NCI-H748 (cell line): ENCODE measurements around the gene ASB2.

ENCODE experiments used
- DNase-seq: peaks from one replicate; lab custom pipeline; 2025; ENCODE audit not compliant: unreplicated experiment; lab: John Stamatoyannopoulos, UW

The ASB2 gene, protein sequence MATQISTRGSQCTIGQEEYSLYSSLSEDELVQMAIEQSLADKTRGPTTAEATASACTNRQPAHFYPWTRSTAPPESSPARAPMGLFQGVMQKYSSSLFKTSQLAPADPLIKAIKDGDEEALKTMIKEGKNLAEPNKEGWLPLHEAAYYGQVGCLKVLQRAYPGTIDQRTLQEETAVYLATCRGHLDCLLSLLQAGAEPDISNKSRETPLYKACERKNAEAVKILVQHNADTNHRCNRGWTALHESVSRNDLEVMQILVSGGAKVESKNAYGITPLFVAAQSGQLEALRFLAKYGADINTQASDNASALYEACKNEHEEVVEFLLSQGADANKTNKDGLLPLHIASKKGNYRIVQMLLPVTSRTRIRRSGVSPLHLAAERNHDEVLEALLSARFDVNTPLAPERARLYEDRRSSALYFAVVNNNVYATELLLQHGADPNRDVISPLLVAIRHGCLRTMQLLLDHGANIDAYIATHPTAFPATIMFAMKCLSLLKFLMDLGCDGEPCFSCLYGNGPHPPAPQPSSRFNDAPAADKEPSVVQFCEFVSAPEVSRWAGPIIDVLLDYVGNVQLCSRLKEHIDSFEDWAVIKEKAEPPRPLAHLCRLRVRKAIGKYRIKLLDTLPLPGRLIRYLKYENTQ

GRCh38 chr14:93976477-93977057, at the start of gene ASB2:
Gene ASB2, minus strand, starts transcription at chr14:93976570. Its CDS starts 12,031 bp downstream, at chr14:93964539.
- no peak for DNase-seq

DNA sequence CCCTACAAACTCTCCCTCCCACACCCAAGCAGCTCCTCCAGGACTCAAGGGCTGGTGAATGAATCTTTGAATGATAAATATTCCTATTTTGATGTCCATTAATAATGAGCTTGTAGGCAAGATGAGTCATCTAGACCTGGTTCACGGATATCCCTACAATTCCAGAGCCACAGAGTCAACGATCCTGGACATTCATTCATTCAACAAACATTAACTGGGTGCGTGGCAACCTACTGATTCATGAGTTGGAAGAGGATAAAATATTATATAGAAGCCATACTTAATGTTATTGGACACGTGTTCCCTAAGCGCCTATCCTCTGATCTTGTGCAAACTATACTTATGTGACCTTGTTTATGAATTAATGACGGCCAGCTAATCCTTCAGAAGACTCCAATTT, 49.4 kb upstream of the ASB2 start:
- no peak for DNase-seq

- no peak for DNase-seq
Observed at GRCh38 chr14:94024549-94024948, 48.2 kb upstream of the ASB2 start.

GRCh38 chr14:94022532-94023411, 46.4 kb upstream of the ASB2 start:
- no peak for DNase-seq

DNA sequence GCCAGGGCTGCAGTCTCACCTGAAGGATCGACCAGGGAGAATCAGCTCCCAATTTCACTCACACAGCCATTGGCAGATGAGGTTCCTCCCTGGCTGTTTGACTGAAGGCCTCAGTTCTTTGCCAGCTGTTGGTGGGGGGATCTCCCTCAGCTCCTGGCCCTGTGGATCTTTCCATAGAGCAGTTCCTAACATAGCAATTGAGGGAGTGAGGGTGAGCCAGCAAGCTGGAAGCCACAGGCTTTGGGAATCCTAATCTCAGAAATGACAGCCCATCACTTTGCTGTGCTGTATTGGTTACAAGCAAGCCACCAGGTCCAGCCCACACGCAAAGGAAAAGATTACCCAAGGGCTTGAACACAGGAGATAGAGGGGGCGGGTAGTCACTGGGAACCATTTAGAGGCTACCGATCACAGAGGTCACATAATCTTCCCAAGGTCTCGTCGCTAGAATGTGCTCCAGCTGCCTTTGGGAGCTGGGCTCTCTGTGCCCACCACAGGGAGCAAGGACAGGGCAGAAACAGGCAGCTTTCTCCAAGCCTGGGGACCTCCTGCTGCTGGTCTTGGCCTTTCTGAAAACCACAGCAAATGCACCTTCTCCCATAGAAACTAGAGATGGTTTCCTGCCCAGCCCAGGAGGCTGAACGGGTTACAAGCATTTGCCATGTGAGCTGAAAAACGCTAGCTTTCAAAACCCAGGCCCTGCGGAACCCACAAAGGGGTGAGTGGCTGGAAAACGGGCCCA, 45.2 kb upstream of the ASB2 start:
- DNase-seq, result no peak

DNA sequence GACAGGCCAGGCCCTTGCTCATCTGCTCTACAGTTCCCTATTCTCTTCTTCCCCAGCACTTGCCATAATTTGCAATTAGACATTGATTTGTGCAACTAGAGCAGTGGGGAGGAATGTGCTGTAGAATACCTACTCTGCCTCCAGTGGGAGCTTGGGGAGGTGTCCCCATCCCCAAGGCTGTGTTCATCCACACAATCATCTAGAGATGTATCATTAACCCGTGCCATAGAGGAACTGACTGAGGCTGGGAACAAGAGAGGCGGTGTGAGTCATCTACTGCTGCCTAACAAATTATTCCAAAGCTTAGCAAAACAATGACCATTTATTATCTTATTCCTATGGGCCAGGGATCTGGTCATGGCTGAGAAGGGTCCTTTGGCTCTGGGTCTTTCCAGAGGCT, 44.6 kb upstream of the ASB2 start:
- DNase-seq, result no peak

DNA sequence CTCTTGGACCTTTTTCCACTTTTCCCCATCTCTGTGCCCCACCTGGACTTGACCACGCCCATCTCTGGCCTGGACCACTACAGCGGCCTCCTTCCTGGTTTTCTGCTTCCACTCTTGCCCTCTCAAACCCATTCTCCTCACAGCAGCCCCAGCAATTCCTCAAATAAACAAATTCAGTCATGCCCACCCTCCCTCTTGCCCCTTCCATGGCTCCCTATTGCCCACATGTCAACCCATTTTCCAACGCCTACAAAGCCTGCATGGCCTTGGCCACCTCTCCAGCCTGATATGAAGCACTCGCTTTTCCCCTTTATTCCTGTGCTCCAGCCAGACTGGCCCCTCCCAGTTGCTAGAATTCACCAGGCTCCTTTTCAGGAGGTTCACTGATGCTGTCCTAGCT, 43.9 kb upstream of the ASB2 start:
- no peak for DNase-seq

- peak; percentile 24 for DNase-seq
Observed at GRCh38 chr14:94019329-94019728, 43.0 kb upstream of the ASB2 start.

GRCh38 chr14:94018308-94018707, 41.9 kb upstream of the ASB2 start:
- no peak for DNase-seq

DNA sequence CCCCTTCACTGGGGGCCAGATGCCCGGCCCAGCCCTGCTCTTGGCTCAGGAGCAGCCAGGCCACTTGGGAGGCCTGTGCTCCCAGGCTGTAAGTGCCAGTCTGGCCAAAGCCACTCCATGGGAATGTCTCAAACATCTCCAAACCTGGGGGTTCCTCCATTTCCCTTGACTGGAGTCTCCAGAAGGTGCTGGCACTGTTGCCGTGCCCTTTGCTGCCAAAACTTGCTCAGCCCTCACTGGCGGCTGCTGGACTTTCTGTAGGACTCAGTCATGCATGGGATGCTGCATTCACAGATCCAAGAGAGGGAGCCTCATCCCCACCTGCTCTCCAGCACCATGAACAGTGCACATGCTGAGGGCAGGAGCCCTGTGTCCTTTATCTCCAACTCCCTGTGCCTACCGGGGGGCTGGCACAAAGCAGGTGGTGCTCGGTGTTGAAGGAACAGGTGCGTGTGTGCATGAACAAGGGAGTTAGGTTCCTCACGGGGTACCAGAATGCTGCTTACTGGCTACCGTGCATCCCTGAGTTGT, 40.1 kb upstream of the ASB2 start:
- DNase-seq, result no peak

DNA sequence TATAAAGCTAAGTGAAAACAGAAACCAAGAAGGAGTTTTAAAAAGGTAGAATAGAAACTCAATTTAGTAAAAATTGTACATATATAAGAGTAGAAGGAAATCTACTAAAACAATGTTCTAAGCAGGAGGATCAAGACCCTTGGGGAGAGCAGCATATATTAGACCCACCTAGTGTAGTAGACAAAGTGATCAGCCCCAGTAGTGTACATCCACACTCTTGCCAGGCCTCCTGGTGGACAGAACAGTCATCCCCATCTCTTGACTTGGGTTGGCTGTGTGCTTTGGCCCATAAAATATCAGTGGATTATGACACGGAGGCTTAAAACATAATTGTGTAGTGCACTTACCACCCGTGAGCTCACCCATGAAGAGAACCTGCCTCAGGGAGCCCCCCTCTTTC, 38.9 kb upstream of the ASB2 start:
- DNase-seq, result no peak

DNA sequence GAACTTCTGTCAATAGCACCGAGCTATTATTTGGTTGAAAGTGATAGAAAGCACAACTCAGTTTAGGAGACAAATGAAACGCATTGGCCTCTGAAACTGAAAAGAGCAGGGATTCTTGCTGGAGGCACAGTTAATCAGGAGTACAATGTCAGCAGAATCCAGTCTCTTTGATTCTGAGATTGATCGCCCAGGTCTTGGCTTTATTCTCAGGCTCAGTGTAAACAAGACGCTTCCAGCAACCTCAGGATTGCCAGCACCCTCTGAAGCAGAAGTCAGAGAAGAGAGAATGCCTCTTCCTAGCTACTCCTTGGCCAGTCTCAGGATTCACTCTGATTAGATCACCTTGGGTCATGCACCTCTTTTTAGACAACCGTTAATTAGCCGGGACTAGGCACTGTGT, 38.0 kb upstream of the ASB2 start:
- no peak for DNase-seq

DNA sequence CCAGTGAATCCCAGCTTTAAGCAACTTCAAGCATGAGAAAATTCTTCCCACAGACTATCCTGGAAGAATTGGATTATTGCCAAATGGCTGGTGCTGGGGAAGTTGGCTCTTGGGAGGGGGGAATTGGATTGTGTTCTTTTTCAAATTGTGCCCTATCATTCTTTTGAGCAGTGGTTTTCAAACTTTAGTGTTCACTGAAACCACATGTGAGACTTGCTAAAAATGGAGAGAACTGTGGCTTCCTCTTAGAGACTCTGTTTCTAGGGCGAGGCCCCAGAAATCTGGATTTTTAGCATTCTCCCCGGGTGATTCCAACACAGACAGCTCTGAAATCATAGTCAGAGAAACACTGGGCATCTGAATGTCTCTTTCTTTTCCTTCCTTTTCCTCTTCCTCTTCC, 35.4 kb upstream of the ASB2 start:
- DNase-seq, result peak; percentile 16

DNA sequence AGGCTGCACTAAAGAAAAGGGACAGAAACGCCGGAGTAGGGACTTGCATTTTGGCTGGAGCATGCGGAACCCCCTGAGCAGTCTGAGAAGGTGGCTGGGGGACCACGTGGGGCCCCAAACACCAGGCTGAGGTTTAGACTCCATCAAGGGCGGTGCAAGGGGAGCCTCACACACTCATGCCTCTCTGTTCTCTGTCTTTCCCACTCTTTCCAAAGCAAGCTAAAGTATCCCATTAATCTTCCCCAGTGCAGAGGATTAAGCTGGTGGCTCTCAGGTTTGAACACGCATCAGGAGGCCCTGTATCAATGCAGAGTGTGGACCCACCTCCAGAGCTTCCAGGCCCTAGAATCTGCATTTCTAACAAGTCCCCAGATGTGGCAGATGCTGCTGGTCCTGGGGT, 34.3 kb upstream of the ASB2 start:
- no peak for DNase-seq

- DNase-seq, result no peak
Observed at GRCh38 chr14:94009767-94010166, 33.4 kb upstream of the ASB2 start.

GRCh38 chr14:94008234-94008633, 31.9 kb upstream of the ASB2 start:
- no peak for DNase-seq

DNA sequence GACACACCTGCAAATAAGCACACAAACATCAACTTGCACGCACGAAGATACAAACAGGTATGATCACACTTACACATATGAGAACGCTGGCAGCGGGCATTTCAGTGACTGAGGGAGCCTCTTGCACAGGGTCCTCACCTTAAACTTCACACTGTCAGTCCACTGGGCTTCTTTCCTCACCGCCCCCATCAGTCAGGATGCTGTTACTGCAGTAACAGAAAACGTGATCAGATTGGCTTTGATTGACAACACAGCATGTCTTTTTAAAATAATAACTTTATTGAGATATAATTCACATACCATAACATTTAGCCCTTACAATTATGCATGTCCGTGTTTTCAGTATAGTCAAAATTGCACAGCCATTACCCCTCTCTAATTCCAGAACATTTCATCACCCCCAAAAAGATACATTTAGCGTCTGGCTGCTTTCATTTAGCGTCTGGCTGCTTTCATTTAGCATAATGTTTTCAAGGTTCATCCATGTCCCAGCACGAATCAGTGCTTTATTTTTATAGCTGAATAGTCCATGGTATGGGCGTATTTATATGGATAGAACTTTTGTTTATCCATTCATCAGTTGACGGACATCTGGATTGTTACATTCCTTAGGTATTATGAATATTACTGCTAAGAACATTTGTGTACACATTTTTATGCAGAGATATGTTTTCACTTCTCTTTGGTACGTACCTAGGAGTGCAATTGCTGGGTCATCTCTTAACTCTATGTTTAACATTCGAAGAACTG, 29.1 kb upstream of the ASB2 start:
- DNase-seq, result peak; percentile 46

DNA sequence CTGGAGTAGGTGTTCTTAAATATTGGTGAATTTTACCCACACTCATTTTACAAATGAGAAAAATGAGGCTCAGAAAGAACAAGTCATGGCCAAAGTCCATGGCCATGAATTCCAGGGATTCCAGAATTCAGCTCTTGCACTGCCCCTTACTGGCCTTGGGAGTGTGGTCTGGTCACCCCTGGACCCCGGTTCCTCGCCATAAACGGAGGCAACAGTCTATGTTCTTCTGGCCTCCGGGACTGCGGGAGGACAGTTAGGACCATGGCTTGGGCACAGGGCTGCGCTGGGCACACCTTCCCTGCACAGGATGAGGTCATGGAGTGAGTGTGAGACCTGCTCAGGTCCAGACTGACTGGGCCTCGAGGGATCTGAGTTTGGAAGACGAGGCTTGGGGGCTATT, 27.6 kb upstream of the ASB2 start:
- DNase-seq, result no peak

GRCh38 chr14:94003397-94003796, 27.0 kb upstream of the ASB2 start:
- no peak for DNase-seq
